ENCODE data around the gene RBM33. TPM values are rescaled to one million over a fixed set of nuclear protein-coding genes. Genes with fewer than 3 reads are reported as not detected.
A peak's percentile ranks its signal among the peaks of the same experiment; 100 is the strongest.

Gene RBM33
- total RNA-seq, 1 donor from 2014 or later = 50.5 TPM

DNA sequence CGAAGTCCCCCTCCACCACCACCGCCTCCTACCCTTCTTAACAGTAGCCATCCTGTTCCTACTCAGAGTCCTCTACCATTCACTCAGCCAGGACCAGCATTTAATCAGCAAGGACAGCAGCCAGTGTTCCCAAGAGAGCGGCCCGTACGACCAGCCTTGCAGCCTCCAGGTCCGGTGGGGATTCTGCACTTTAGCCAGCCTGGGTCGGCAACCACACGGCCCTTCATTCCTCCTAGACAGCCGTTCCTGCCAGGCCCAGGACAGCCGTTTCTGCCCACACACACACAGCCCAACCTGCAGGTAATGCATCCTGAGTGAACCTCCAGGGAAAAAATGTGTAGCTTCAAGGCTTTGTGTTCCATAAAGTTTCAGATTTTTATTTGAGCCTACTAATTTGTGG is 93.6 kb downstream of the RBM33 start:
- H3K27ac ChIP-seq (ENCODE audit: low read depth, low read length) = no peak overlapping the region
- Mint-ChIP-seq H3K4me1 (ENCODE audit: low read depth, unreplicated experiment) (peaks cover 15% of the 10 kb centered on the region), H3K27ac (ENCODE audit: unreplicated experiment) (no peak overlapping the region), H3K4me3 (ENCODE audit: unreplicated experiment) (no peak overlapping the region), H3K9me3 (ENCODE audit: unreplicated experiment) (no peaks in the 10 kb centered on the region), H3K27me3 (ENCODE audit: low read depth, unreplicated experiment) (no peaks in the 10 kb centered on the region), H3K36me3 (ENCODE audit: low read depth, unreplicated experiment) (peaks cover 5% of the 10 kb centered on the region)
- peaks cover 8% of the 10 kb centered on the region for H3K79me2 ChIP-seq (ENCODE audit: insufficient read depth, low read length)
- FAIRE-seq = no peak
- H3K4me1 ChIP-seq (ENCODE audit: insufficient read depth, low read length) = no peaks in the 10 kb centered on the region
- TF ChIP-seq, protein P1, sequence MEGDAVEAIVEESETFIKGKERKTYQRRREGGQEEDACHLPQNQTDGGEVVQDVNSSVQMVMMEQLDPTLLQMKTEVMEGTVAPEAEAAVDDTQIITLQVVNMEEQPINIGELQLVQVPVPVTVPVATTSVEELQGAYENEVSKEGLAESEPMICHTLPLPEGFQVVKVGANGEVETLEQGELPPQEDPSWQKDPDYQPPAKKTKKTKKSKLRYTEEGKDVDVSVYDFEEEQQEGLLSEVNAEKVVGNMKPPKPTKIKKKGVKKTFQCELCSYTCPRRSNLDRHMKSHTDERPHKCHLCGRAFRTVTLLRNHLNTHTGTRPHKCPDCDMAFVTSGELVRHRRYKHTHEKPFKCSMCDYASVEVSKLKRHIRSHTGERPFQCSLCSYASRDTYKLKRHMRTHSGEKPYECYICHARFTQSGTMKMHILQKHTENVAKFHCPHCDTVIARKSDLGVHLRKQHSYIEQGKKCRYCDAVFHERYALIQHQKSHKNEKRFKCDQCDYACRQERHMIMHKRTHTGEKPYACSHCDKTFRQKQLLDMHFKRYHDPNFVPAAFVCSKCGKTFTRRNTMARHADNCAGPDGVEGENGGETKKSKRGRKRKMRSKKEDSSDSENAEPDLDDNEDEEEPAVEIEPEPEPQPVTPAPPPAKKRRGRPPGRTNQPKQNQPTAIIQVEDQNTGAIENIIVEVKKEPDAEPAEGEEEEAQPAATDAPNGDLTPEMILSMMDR (IDR thresholded peaks at IDR 0.05; ENCODE audit: insufficient read depth, low read depth, low read length) = no peak
- no peak for TF ChIP-seq EZH2 (IDR thresholded peaks at IDR 0.05; ENCODE audit: insufficient read depth, low read length)
- no peaks in the 10 kb centered on the region for H3K27me3 ChIP-seq (ENCODE audit: insufficient read depth, low read length)
- no peak for DNase-seq (ENCODE audit: low read depth)
- no peak overlapping the region for H2AFZ ChIP-seq (ENCODE audit: low read depth, low read length)
- H3K9ac ChIP-seq (ENCODE audit: low read length) = no peak overlapping the region
- peaks cover 19% of the 10 kb centered on the region for H3K36me3 ChIP-seq (ENCODE audit: insufficient read depth, low read length)
- no peak overlapping the region for H3K4me2 ChIP-seq (ENCODE audit: low read length)
- no peaks in the 10 kb centered on the region for H3K9me3 ChIP-seq (ENCODE audit: insufficient read depth, low read depth, low read length)
- H3K4me3 ChIP-seq (ENCODE audit: insufficient read depth, low read depth, low read length) = no peak overlapping the region
- H4K20me1 ChIP-seq (ENCODE audit: insufficient read depth, low read length) = peaks cover 57% of the 10 kb centered on the region

DNA sequence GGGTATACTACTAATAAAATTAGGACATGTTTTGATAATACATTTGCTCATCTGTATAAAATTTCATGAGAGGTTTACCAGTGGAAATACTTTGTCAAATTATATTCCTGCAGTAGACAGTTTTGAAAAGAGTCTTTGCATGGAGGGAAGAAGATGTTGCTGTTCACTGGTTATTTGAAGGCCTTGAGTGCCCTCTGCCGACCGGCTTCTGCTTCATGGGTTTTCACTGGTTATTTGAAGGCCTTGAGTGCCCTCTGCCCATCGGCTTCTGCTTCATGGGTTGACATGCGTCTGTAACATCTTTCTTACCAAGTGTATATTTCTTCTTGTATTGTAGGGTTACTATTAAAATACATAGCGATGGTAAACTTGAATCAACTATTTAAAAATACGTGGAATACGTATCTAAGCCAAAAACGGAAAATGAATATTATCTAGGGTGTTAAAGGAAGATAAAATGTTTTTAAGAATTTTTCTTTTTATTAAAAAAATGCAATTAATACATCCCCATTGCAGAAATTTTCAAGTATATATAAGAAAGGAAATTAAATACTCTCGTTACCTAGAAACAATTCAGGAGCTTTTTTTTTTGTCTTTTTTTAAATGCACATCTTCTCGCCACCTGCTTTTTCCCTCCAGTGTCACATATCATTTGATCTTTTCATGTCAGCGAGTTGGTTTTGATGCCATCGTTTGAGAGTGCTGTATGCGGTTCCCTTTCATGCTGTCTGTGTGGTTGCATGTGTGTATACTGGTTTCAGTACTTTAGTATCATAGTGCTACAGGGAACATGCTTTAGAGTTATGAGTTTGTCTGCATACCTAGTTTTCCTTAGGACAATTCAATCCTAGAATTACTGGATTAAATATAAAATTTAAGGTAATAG is 94.4 kb downstream of the RBM33 start:
- peaks cover 50% of the 10 kb centered on the region for H4K20me1 ChIP-seq (ENCODE audit: insufficient read depth, low read length)
- TF ChIP-seq EZH2 (IDR thresholded peaks at IDR 0.05; ENCODE audit: insufficient read depth, low read length) = no peak
- TF ChIP-seq, protein P1 (IDR thresholded peaks at IDR 0.05; ENCODE audit: insufficient read depth, low read depth, low read length) = peak; percentile 66

More for the DNA sequence above, 94.4 kb downstream of the RBM33 start:
- DNase-seq (ENCODE audit: low read depth) (peak; percentile 57), FAIRE-seq (no peak)
- Mint-ChIP-seq H3K27me3 (ENCODE audit: low read depth, unreplicated experiment) (no peaks in the 10 kb centered on the region), H3K9me3 (ENCODE audit: unreplicated experiment) (no peaks in the 10 kb centered on the region), H3K4me3 (ENCODE audit: unreplicated experiment) (no peak overlapping the region), H3K4me1 (ENCODE audit: low read depth, unreplicated experiment) (peaks cover 9% of the 10 kb centered on the region), H3K27ac (ENCODE audit: unreplicated experiment) (no peak overlapping the region), H3K36me3 (ENCODE audit: low read depth, unreplicated experiment) (peaks cover 5% of the 10 kb centered on the region)
- H3K27ac ChIP-seq (ENCODE audit: low read depth, low read length) = no peak overlapping the region
- peaks cover 24% of the 10 kb centered on the region for H3K36me3 ChIP-seq (ENCODE audit: insufficient read depth, low read length)
- H3K4me1 ChIP-seq (ENCODE audit: insufficient read depth, low read length) = no peaks in the 10 kb centered on the region
- no peak overlapping the region for H3K9ac ChIP-seq (ENCODE audit: low read length)
- no peak overlapping the region for H3K4me2 ChIP-seq (ENCODE audit: low read length)
- H3K4me3 ChIP-seq (ENCODE audit: insufficient read depth, low read depth, low read length) = no peak overlapping the region
- H3K27me3 ChIP-seq (ENCODE audit: insufficient read depth, low read length) = no peaks in the 10 kb centered on the region
- peaks cover 8% of the 10 kb centered on the region for H3K79me2 ChIP-seq (ENCODE audit: insufficient read depth, low read length)
- no peak overlapping the region for H2AFZ ChIP-seq (ENCODE audit: low read depth, low read length)
- H3K9me3 ChIP-seq (ENCODE audit: insufficient read depth, low read depth, low read length) = no peaks in the 10 kb centered on the region
